ENCODE data around the gene PTPRN2.

Gene PTPRN2

DNA sequence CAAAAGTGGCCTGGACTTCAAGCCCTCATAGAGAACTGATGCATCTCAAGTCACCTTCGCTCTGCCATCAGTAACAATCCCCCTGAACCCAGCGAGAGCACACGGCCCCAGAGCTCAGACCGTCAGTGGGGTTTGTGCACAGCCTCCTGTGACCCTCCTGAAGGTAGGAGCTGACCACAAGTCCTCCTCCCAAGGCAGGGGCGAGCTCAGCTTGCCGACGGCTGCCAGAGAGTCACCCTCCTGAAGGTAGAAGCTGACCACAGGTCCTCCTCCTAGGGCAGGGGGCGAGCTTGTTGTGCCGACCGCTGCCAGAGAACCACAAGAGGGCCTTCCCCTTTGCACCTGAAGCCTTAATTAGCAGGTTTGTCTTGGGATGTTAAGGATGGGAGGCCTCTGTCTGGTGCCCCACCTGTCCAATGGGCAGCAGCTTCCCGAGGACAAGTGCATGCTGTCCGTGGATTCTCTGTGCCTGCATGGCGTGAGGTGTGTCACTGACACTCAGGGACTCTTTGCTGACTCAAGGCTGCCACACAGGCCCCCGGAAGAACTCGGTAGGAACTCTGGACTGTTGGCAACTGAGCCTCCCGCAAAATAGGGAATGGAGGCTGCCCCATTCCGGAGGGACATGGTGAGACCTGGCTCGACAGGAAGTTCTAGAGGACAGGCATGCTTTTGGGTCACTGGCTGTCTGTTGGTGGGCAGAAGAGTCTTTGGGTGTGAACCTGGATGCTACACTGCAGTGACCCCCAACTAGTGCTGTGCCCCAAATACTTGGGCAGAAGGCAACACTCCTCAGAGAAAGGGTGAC is 763.4 kb downstream of the PTPRN2 start:
- Histone ChIP-seq H3K27ac (no peak overlapping the region), H3K36me3 (ENCODE audit: control insufficient read depth, insufficient read depth, low read length) (no peaks in the 10 kb centered on the region), H3K9me3 (ENCODE audit: control insufficient read depth, low read length) (no peaks in the 10 kb centered on the region), H3K4me3 (ENCODE audit: low read depth, low read length) (no peak overlapping the region), H3K9ac (no peak overlapping the region), H3K27me3 (ENCODE audit: control insufficient read depth, insufficient read depth, low read length) (no peaks in the 10 kb centered on the region), H3K4me2 (ENCODE audit: low read length) (no peak overlapping the region), H2AFZ (no peak overlapping the region), H3K79me2 (no peaks in the 10 kb centered on the region), H3K4me1 (no peaks in the 10 kb centered on the region)
- TF ChIP-seq, protein P1, sequence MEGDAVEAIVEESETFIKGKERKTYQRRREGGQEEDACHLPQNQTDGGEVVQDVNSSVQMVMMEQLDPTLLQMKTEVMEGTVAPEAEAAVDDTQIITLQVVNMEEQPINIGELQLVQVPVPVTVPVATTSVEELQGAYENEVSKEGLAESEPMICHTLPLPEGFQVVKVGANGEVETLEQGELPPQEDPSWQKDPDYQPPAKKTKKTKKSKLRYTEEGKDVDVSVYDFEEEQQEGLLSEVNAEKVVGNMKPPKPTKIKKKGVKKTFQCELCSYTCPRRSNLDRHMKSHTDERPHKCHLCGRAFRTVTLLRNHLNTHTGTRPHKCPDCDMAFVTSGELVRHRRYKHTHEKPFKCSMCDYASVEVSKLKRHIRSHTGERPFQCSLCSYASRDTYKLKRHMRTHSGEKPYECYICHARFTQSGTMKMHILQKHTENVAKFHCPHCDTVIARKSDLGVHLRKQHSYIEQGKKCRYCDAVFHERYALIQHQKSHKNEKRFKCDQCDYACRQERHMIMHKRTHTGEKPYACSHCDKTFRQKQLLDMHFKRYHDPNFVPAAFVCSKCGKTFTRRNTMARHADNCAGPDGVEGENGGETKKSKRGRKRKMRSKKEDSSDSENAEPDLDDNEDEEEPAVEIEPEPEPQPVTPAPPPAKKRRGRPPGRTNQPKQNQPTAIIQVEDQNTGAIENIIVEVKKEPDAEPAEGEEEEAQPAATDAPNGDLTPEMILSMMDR (IDR thresholded peaks at IDR 0.05) = no peak

DNA sequence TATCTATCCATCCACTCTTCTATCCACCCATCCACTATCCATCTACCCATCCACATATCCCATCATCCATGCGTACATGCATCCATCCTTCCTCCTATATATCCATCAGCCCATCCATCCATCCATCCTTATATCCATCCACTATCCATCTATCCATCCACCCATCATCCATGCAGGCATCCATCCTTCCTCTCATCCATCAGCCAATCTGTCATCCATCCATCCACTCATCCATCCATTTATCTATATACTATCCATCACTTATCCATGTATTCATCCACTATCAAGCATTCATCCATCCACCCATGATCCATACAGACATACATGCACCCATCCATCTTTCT is 765.0 kb downstream of the PTPRN2 start:
- TF ChIP-seq, protein P1 (IDR thresholded peaks at IDR 0.05) = no peak
- no peaks in the 10 kb centered on the region for H3K4me1 ChIP-seq
- no peaks in the 10 kb centered on the region for H3K79me2 ChIP-seq
- no peaks in the 10 kb centered on the region for H3K27me3 ChIP-seq (ENCODE audit: control insufficient read depth, insufficient read depth, low read length)
- H3K9me3 ChIP-seq (ENCODE audit: control insufficient read depth, low read length) = no peaks in the 10 kb centered on the region
- H3K27ac ChIP-seq = no peak overlapping the region
- no peak overlapping the region for H3K4me2 ChIP-seq (ENCODE audit: low read length)
- H3K4me3 ChIP-seq (ENCODE audit: low read depth, low read length) = no peak overlapping the region
- H3K9ac ChIP-seq = no peak overlapping the region
- no peaks in the 10 kb centered on the region for H3K36me3 ChIP-seq (ENCODE audit: control insufficient read depth, insufficient read depth, low read length)
- H2AFZ ChIP-seq = no peak overlapping the region

DNA sequence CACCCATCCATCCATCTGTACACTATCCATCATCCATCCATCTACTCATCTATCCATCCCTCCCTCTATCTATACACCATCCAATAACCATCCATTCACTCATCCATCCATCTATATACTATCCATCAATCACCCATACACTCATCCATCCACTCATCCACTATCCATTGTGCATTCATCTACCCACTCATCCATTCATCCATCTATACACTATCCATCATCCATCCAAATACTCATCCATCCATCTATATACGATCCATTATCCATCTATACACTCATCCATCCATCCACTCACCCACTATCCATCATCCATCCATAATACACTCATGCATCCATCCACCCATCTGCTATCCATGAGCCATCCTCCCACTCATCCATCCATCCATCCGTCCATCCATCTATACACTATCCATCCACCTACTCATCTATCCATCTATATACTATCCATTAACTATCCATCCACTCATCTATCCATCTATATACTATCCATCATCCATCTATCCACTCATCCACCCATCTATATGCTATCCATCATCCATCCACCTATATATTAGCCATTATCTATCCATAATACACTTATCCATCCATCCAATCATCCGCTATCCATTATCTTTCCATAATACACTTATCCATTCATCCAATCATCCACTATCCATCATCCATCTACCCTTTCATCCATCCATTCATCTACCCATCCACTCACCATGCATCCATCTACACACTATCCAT is 765.5 kb downstream of the PTPRN2 start:
- no peaks in the 10 kb centered on the region for H3K36me3 ChIP-seq (ENCODE audit: control insufficient read depth, insufficient read depth, low read length)
- H3K27me3 ChIP-seq (ENCODE audit: control insufficient read depth, insufficient read depth, low read length) = no peaks in the 10 kb centered on the region
- TF ChIP-seq, protein P1 (IDR thresholded peaks at IDR 0.05) = no peak
- no peaks in the 10 kb centered on the region for H3K79me2 ChIP-seq
- no peak overlapping the region for H2AFZ ChIP-seq
- H3K4me2 ChIP-seq (ENCODE audit: low read length) = no peak overlapping the region
- H3K4me1 ChIP-seq = no peaks in the 10 kb centered on the region
- H3K9ac ChIP-seq = no peak overlapping the region
- no peak overlapping the region for H3K4me3 ChIP-seq (ENCODE audit: low read depth, low read length)
- H3K9me3 ChIP-seq (ENCODE audit: control insufficient read depth, low read length) = no peaks in the 10 kb centered on the region
- no peak overlapping the region for H3K27ac ChIP-seq

DNA sequence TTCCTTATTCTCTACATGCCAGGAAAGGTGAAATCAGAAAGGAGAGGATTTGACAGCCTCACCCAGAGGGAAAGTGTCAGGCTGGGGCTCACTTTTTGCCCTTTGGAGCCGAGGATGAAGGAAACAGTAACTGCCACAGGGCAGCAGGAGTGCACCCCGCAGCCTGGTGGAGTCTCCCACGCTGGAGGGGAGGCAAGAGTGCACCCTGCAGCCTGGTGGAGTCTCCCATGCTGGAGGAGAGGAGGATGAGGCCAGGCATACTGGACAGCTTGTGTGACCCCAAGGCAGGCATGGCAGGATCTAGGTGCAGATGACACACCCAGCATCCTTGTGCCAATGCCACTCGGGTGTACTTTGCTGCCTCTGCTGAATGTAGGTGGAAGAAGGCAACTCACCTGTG is 766.8 kb downstream of the PTPRN2 start:
- Histone ChIP-seq H3K4me3 (ENCODE audit: low read depth, low read length) (no peak overlapping the region), H2AFZ (no peak overlapping the region), H3K4me1 (no peaks in the 10 kb centered on the region), H3K27ac (no peak overlapping the region), H3K4me2 (ENCODE audit: low read length) (no peak overlapping the region), H3K36me3 (ENCODE audit: control insufficient read depth, insufficient read depth, low read length) (no peaks in the 10 kb centered on the region), H3K27me3 (ENCODE audit: control insufficient read depth, insufficient read depth, low read length) (no peaks in the 10 kb centered on the region), H3K79me2 (no peaks in the 10 kb centered on the region), H3K9me3 (ENCODE audit: control insufficient read depth, low read length) (no peaks in the 10 kb centered on the region), H3K9ac (no peak overlapping the region)
- TF ChIP-seq, protein P1 (IDR thresholded peaks at IDR 0.05) = no peak

Data from parathyroid adenoma (tissue), 2 donors.